ENCODE data around the gene DPY30.

DNA sequence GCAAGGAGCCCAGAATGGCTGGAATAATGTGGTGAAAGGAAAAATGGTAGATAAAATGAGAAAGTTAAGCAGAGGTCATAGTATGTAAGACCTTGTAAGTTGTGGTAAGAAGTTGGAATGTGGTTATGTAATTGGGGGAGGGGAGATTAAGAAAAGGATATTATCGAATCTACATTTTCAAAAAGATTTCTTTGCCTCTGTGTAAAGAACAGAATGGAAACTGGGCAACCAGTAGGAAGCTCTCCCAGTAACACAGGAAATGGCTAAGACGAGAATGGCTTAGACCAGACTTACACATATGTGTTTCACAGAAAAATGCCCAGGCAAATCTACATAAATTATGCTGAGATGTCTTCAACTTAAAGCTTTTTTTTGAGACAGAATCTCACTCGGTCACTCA lies 42.0 kb downstream of the DPY30 start:
- TF ChIP-seq, protein P1, sequence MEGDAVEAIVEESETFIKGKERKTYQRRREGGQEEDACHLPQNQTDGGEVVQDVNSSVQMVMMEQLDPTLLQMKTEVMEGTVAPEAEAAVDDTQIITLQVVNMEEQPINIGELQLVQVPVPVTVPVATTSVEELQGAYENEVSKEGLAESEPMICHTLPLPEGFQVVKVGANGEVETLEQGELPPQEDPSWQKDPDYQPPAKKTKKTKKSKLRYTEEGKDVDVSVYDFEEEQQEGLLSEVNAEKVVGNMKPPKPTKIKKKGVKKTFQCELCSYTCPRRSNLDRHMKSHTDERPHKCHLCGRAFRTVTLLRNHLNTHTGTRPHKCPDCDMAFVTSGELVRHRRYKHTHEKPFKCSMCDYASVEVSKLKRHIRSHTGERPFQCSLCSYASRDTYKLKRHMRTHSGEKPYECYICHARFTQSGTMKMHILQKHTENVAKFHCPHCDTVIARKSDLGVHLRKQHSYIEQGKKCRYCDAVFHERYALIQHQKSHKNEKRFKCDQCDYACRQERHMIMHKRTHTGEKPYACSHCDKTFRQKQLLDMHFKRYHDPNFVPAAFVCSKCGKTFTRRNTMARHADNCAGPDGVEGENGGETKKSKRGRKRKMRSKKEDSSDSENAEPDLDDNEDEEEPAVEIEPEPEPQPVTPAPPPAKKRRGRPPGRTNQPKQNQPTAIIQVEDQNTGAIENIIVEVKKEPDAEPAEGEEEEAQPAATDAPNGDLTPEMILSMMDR (IDR thresholded peaks at IDR 0.05): no peak
- TF ChIP-seq POLR2A (IDR thresholded peaks at IDR 0.05): no peak

All from right lobe of liver (tissue), 4 donors.